Measurements from ENCODE around the gene TEDC2.

TEDC2 gene

GRCh38 chr16:2465653-2466415 is 5.9 kb downstream of the TEDC2 start:
- DNase-seq (ENCODE audit: low read depth in 2 of 2): no peak

- no peak for DNase-seq (ENCODE audit: low read depth in 2 of 2)
Observed at GRCh38 chr16:2466667-2467527, 7.0 kb downstream of the TEDC2 start.

GRCh38 chr16:2467528-2468232 is 7.8 kb downstream of the TEDC2 start:
- DNase-seq (ENCODE audit: low read depth in 2 of 2): no peak

GRCh38 chr16:2468233-2468724 is 8.4 kb downstream of the TEDC2 start:
- no peak for DNase-seq (ENCODE audit: low read depth in 2 of 2)

GRCh38 chr16:2468725-2469398 is 9.0 kb downstream of the TEDC2 start:
- DNase-seq (ENCODE audit: low read depth in 2 of 2): no peak

GRCh38 chr16:2469399-2470233 is 9.7 kb downstream of the TEDC2 start:
- no peak for DNase-seq (ENCODE audit: low read depth in 2 of 2)

- no peak for DNase-seq (ENCODE audit: low read depth in 2 of 2)
Observed at GRCh38 chr16:2470234-2470601, 10.3 kb downstream of the TEDC2 start.

GRCh38 chr16:2470603-2471015 is 10.7 kb downstream of the TEDC2 start:
- no peak for DNase-seq (ENCODE audit: low read depth in 2 of 2)

- DNase-seq (ENCODE audit: low read depth in 2 of 2): no peak
Observed at GRCh38 chr16:2471016-2471652, 11.2 kb downstream of the TEDC2 start, which contains the start of gene NTN3. Gene NTN3 (plus strand): TSS chr16:2471297. CDS start chr16:2471702, 405 bp downstream.

GRCh38 chr16:2471653-2472487 is 12.0 kb downstream of the TEDC2 start:
- DNase-seq (ENCODE audit: low read depth in 2 of 2): no peak

- no peak for DNase-seq (ENCODE audit: low read depth in 2 of 2)
Observed at GRCh38 chr16:2472488-2472864, 12.6 kb downstream of the TEDC2 start.

- DNase-seq (ENCODE audit: low read depth in 2 of 2): no peak
Observed at GRCh38 chr16:2472885-2473445, 13.1 kb downstream of the TEDC2 start.

- no peak for DNase-seq (ENCODE audit: low read depth in 2 of 2)
Observed at GRCh38 chr16:2473446-2473926, 13.6 kb downstream of the TEDC2 start.

GRCh38 chr16:2473999-2474876 is 14.3 kb downstream of the TEDC2 start:
- DNase-seq (ENCODE audit: low read depth in 2 of 2): peak in 1 of 2 donors; percentile 43

GRCh38 chr16:2474877-2475412 is 15.0 kb downstream of the TEDC2 start, which contains the start of gene TBC1D24:
Gene TBC1D24 (plus strand): TSS chr16:2475127. CDS start chr16:2496149, 21,022 bp downstream.
- peak; percentile 72 to 80 for DNase-seq (ENCODE audit: low read depth in 2 of 2)

- DNase-seq (ENCODE audit: low read depth in 2 of 2): no peak
Observed at GRCh38 chr16:2475413-2476344, 15.8 kb downstream of the TEDC2 start.
